Measurements from ENCODE around the gene GRID2IP. TPM values are rescaled to one million over a fixed set of nuclear protein-coding genes. Genes with fewer than 3 reads are reported as not detected.

GRID2IP gene
- total RNA-seq, 4 donors from 2014 or later: not detected

DNA sequence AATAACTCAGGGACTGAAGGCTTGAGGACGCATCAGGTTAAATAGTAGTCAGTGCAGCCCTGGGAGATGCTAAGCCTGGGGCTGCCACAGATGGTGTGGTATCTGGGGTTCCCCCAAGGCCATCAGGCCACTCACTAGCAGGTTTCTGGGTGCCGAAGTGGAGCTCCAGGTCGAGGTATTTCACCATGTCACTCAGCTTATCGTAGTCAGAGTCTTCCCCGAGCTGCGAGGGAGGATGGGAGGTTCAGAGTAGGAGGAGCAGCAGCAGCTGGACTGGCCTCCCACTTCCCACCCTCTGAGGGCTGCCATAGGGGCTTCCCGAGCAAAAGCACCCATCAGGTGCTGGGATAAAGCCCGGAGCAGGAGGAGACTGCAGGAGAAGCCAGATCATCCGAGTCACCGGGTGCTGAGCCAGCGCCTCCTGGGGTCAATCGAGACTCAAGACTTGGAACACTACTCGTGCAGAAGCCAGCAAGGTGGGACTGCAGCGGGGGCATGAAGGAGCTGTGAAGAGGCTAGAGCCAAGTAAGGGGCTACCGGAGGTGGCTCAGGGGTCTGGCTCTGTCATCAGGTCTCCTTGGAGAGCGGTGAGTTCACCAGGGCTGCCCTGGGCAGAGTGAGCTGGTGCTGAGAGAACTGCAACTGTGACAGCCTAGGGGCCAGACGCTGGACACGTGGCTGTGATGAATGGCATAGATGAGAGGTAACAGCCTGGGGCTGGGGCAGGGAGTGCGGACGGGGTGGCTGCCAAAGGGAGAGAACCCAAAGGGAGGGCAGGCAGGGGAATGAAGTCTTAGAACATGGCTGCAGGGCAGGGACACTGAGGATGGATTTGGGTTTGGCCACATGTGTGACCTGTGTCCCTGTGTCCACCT, 45.3 kb downstream of the GRID2IP start:
- Histone ChIP-seq H3K4me1 (peaks cover 0 to 17% (median 11%) of the 10 kb centered on the region in 4 donors), H3K27ac (no peak overlapping the region), H3K4me3 (no peak overlapping the region), H3K36me3 (no peaks in the 10 kb centered on the region), H3K9me3 (no peaks in the 10 kb centered on the region), H3K27me3 (no peaks in the 10 kb centered on the region)
- DNase-seq (ENCODE audit: low spot score in 2 of 2): no peak
- no peak for TF ChIP-seq POLR2A (IDR thresholded peaks at IDR 0.05)
- WGBS, 2 donors: 58 to 64% methylated on average over 16 to 20 of the region's 20 CpGs

GRCh38 chr7:6504996-6505395, 46.3 kb downstream of the GRID2IP start:
- Histone ChIP-seq H3K4me3 (peak overlapping the region in 3 of 4 donors; percentile 60 to 70 (median 66)), H3K36me3 (no peaks in the 10 kb centered on the region), H3K9me3 (no peaks in the 10 kb centered on the region), H3K4me1 (peaks cover 0 to 17% (median 11%) of the 10 kb centered on the region in 4 donors), H3K27ac (peak overlapping the region in 1 of 4 donors; percentile 77), H3K27me3 (no peaks in the 10 kb centered on the region)
- 55 to 59% methylated on average over 8 to 9 of the region's 9 CpGs for WGBS, 2 donors
- no peak for DNase-seq (ENCODE audit: low spot score in 2 of 2)
- TF ChIP-seq POLR2A (IDR thresholded peaks at IDR 0.05) (no peak), CTCF (IDR thresholded peaks at IDR 0.05) (no peak), EP300 (IDR thresholded peaks at IDR 0.05) (no peak)

GRCh38 chr7:6502886-6503285, 48.4 kb downstream of the GRID2IP start:
- no peaks in the 10 kb centered on the region for H3K27me3 ChIP-seq
- TF ChIP-seq EP300 (IDR thresholded peaks at IDR 0.05) (no peak), POLR2A (IDR thresholded peaks at IDR 0.05) (no peak), CTCF (IDR thresholded peaks at IDR 0.05) (no peak)
- no peaks in the 10 kb centered on the region for H3K9me3 ChIP-seq
- H3K36me3 ChIP-seq: no peaks in the 10 kb centered on the region
- H3K27ac ChIP-seq: peak overlapping the region in 1 of 4 donors; percentile 88
- H3K4me3 ChIP-seq: peak overlapping the region in 3 of 4 donors; percentile 60 to 70 (median 66)
- no peak for DNase-seq (ENCODE audit: low spot score in 2 of 2)
- 41 to 56% methylated on average over 10 to 13 of the region's 13 CpGs for WGBS, 2 donors
- H3K4me1 ChIP-seq: peaks cover 0 to 17% (median 11%) of the 10 kb centered on the region in 4 donors

DNA sequence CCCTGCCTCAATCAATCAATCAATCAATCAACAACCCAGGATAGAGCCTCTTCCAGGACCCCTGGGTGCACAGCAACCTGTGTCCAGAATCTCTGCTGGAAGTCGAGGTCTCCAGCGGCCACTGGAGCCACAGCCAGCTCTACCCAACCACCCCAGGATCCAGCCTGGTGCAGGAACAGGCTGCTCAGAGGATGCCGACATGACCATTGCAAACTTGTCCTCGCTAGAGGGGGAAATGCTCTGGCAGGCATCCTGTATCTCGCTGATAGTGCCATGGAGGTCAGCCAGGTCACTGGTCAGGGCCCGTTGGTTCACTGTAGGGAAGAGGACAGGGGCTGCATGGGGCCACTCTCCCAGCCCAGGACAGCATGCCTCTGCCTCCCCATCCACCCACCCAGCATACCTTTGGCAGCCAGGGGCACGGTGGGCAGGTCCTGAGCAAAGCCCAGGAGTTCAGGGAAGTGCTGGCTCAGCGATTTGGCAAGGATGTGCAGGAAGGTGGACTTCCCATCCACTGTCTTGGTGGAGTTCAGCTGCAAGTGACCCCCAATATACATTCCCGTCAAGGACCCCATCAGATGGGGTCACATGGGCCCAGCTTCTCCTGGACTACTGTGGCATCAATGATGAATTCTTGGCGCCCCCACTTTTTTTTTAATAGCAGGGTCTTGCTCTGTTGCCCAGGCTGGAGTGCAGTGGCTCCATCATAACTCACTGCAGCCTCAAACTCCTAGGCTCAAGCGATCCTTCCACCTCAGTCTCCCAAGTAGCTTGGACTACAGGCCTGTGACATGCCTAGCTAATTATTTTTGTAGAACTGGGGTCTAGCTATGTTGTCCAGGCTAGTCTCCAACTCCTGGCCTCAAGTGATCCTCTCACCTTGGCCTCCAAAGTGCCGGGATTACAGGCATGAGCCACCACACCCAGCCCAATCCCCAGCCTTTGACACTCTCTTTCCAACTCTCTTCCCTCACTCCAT, 49.4 kb downstream of the GRID2IP start:
- H3K36me3 ChIP-seq: no peaks in the 10 kb centered on the region
- H3K27ac ChIP-seq: no peak overlapping the region
- TF ChIP-seq CTCF (IDR thresholded peaks at IDR 0.05) (no peak), EP300 (IDR thresholded peaks at IDR 0.05) (no peak), POLR2A (IDR thresholded peaks at IDR 0.05) (no peak)
- 87 to 91% methylated on average over 11 to 12 of the region's 12 CpGs for WGBS, 2 donors
- DNase-seq (ENCODE audit: low spot score in 2 of 2): no peak
- H3K27me3 ChIP-seq: no peaks in the 10 kb centered on the region
- no peaks in the 10 kb centered on the region for H3K9me3 ChIP-seq
- H3K4me3 ChIP-seq: no peak overlapping the region
- H3K4me1 ChIP-seq: peaks cover 0 to 17% (median 11%) of the 10 kb centered on the region in 4 donors

DNA sequence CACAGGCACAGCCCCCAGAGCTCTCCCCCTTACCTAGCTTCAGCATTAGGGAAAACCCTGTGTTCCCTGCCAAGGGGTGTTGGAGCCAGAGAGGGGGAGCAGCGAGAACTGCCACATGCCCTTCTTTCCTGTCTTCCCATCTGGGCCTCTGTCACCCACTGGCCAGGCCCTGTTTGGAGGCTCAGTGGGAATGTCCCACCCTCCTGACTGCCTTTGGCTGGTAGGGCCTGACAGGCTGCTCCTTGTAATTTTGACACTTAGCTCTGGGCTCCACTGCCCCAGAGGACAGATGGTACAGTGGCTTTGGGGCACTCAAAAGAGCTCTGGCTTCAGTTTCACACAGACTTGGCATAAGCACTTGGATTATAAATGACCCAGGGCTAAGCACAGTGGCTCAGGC, 50.6 kb downstream of the GRID2IP start:
- Histone ChIP-seq H3K4me1 (peaks cover 0 to 17% (median 11%) of the 10 kb centered on the region in 4 donors), H3K27ac (no peak overlapping the region), H3K36me3 (no peaks in the 10 kb centered on the region), H3K27me3 (no peaks in the 10 kb centered on the region), H3K4me3 (no peak overlapping the region), H3K9me3 (no peaks in the 10 kb centered on the region)
- DNase-seq (ENCODE audit: low spot score in 2 of 2): no peak
- no peak for TF ChIP-seq CTCF (IDR thresholded peaks at IDR 0.05)
- TF ChIP-seq POLR2A (IDR thresholded peaks at IDR 0.05): no peak
- TF ChIP-seq EP300 (IDR thresholded peaks at IDR 0.05): no peak
- 90% methylated on average over 1 of the region's 1 CpG; no CpG with 5 or more reads in 1 of the 2 donors for WGBS, 2 donors

Measured in tibial nerve (tissue), 4 donors.